ENCODE data around the gene MRPS17. TPM values are rescaled to one million over a fixed set of nuclear protein-coding genes. Genes with fewer than 3 reads are reported as not detected.
A peak's percentile ranks its signal among the peaks of the same experiment; 100 is the strongest.

MRPS17 gene
- total and polyA plus RNA-seq, 9 of the 15 experiments (the other 6 are each of a cell fraction or from before 2014, with no cell fraction given): 25.9 to 99.3 (median 43.9) TPM

- Histone ChIP-seq H3K9ac (ENCODE audit: insufficient read depth in 1 of 2, low read depth in 2 of 2, low read length in 2 of 2) (peak overlapping the region in 1 of 2 experiments; percentile 17; a peak in 1 of 4 replicates), H3K4me1 (replicated peaks in 1 of 2; ENCODE audit: control insufficient read depth in 2 of 2, insufficient read depth in 2 of 2, low read length in 2 of 2) (peaks cover 2 to 4% of the 10 kb centered on the region in 2 experiments; a peak in 1 of 5 replicates), H3K4me3 (no peak overlapping the region), H3K36me3 (ENCODE audit: control insufficient read depth, insufficient read depth, low read length) (peaks cover 16% of the 10 kb centered on the region), H3K9me3 (replicated peaks; ENCODE audit: control insufficient read depth, insufficient read depth, low read depth, low read length) (no peaks in the 10 kb centered on the region), H4K20me1 (replicated peaks; ENCODE audit: control insufficient read depth, insufficient read depth, low read length) (no peaks in the 10 kb centered on the region), H3K79me2 (ENCODE audit: control insufficient read depth, insufficient read depth, low read length) (peaks cover 40% of the 10 kb centered on the region), H3K27me3 (ENCODE audit: control insufficient read depth in 2 of 2, insufficient read depth in 2 of 2, low read length in 2 of 2) (no peaks in the 10 kb centered on the region), H3K4me2 (ENCODE audit: insufficient read depth, low read length) (no peak overlapping the region), H3K27ac (ENCODE audit: extremely low read depth, low read depth, low read length) (no peak overlapping the region), H3K9me1 (ENCODE audit: control insufficient read depth, insufficient read depth, low read length) (no peaks in the 10 kb centered on the region), H2AFZ (ENCODE audit: low read depth, low read length) (no peak overlapping the region)
- BruUV-seq (replicated peaks): no TSS peak
- FAIRE-seq (no peak), ATAC-seq (peak; percentile 22; the same call in 1 of the 3 replicates), DNase-seq (ENCODE audit: extremely low read depth in 1 of 4, low spot score in 3 of 4) (no peak)
- ChIA-PET POLR2A (interaction anchor here (0.6 to 1.1 kb wide), 2 partner anchors 9 to 160 kb away, joined by 3 read pairs; no protein-coding TSS in a partner anchor), CTCF (ENCODE audit: low intra/inter-chr PET ratio) (no interaction called here)
- in situ Hi-C loops (cut with MboI) (no loop called here), intact Hi-C loops (cut with micrococcal nuclease) (no loop called here)
- WGBS (ENCODE audit: insufficient coverage, low coverage, missing lambda C conversion rate): 83% methylated on average over 7 of the region's 7 CpGs
- TF ChIP-seq POU5F1 (IDR thresholded peaks at IDR 0.05; ENCODE audit: borderline replicate concordance, low read depth, low read length, partially characterized antibody): no peak
- no peak for TF ChIP-seq ZNF717 (CRISPR knock-in tag; IDR thresholded peaks at IDR 0.05)
- no peak for TF ChIP-seq E2F8 (IDR thresholded peaks at IDR 0.05; ENCODE audit: low read depth, partially characterized antibody)
- no peak for TF ChIP-seq ZNF23 (CRISPR knock-in tag; IDR thresholded peaks at IDR 0.05)
- TF ChIP-seq TCF7L2 (IDR thresholded peaks at IDR 0.05; ENCODE audit: low read depth, low read length): no peak
- TF ChIP-seq PHTF2 (CRISPR knock-in tag; IDR thresholded peaks at IDR 0.05): no peak
- TF ChIP-seq FOXA3 (CRISPR knock-in tag; conservative IDR thresholded peaks at IDR 0.05 in 1 of 2, IDR thresholded peaks at IDR 0.05 in 1 of 2): no peak
- TF ChIP-seq FOXO4 (CRISPR knock-in tag; IDR thresholded peaks at IDR 0.05): no peak
- no peak for TF ChIP-seq DLX4 (CRISPR knock-in tag; IDR thresholded peaks at IDR 0.05)
These were observed 18.9 kb downstream of the MRPS17 start for GRCh38 chr7:55970561-55970960.
